Naive thymus-derived CD4-positive, alpha-beta T cell (primary cell): ENCODE results near the gene VPS26A. TPM values are rescaled to one million over a fixed set of nuclear protein-coding genes. Genes with fewer than 3 reads are reported as not detected.

Experiments used
- ATAC-seq: fragments of 150-1000 bp; cut with Tn5 transposase; 2 replicates; pipeline ENCODE4 v1.10.0; 2021; ENCODE audit warnings: mild to moderate bottlenecking, moderate library complexity
- CTCF ChIA-PET: fragments of 350-600 bp; sonication (Branson Sonifier 250); formaldehyde crosslinking; loops from one replicate; lab custom pipeline; 2021; ENCODE audit warnings: antibody characterized with exemption; lab: Charles Lee
- POLR2A ChIA-PET: fragments of 350-600 bp; sonication (Branson Sonifier 250); formaldehyde crosslinking; loops from one replicate; lab custom pipeline; 2021; ENCODE audit warnings: antibody characterized with exemption, inconsistent platforms; lab: Charles Lee
- DNase-seq, 9 donors: peaks; one replicate each; pipeline versions ENCODE4 v3.0.0 to v3.0.0-alpha.2; 2020 to 2022; ENCODE audit warnings: mixed read lengths in 1 of 9
- H3K27ac ChIP-seq: one replicate; pipeline ENCODE4 v1.7.0; 2013; ENCODE audit warnings: mild to moderate bottlenecking, low read depth, low read length, moderate library complexity
- H3K27me3 ChIP-seq, 2 donors: one replicate each; pipeline ENCODE4 v1.7.0; 2013; ENCODE audit warnings: low read length in 2 of 2, mild to moderate bottlenecking in 2 of 2, moderate library complexity in 2 of 2; ENCODE audit not compliant: control insufficient read depth in 2 of 2, insufficient read depth in 2 of 2
- H3K36me3 ChIP-seq, 3 experiments: 1 replicate in 2 of 3; 2 replicates in 1 of 3; pipeline ENCODE4 v1.7.0; 2013; ENCODE audit warnings: low read length in 3 of 3, mild to moderate bottlenecking in 3 of 3, moderate library complexity in 1 of 3; ENCODE audit not compliant: insufficient read depth in 3 of 3, control insufficient read depth in 2 of 3
- H3K4me1 ChIP-seq, 2 donors: one replicate each; pipeline ENCODE4 v1.7.0; 2013; ENCODE audit warnings: low read length in 2 of 2, mild to moderate bottlenecking in 2 of 2, moderate library complexity in 1 of 2; ENCODE audit not compliant: control insufficient read depth in 2 of 2, insufficient read depth in 2 of 2
- H3K4me3 ChIP-seq: 2 replicates; pipeline ENCODE4 v1.7.0; 2013; ENCODE audit warnings: mild to moderate bottlenecking, low read length
- H3K9me3 ChIP-seq, 3 experiments: 1 replicate in 2 of 3; 2 replicates in 1 of 3; pipeline ENCODE4 v1.7.0; 2013; ENCODE audit warnings: low read length in 3 of 3; ENCODE audit not compliant: control insufficient read depth in 2 of 3
- H3K27ac Mint-ChIP-seq, 9 donors: one replicate each; pipeline ENCODE4 v1.8.0; 2020 to 2022; ENCODE audit warnings: mixed read lengths in 9 of 9, mild to moderate bottlenecking in 8 of 9, moderate library complexity in 5 of 9, inconsistent platforms in 2 of 9
- H3K27me3 Mint-ChIP-seq, 5 donors: one replicate each; pipeline ENCODE4 v1.8.0; 2021 to 2022; ENCODE audit warnings: mixed read lengths in 5 of 5, mild to moderate bottlenecking in 1 of 5
- H3K36me3 Mint-ChIP-seq, 5 donors: one replicate each; pipeline ENCODE4 v1.8.0; 2020 to 2022; ENCODE audit warnings: mixed read lengths in 5 of 5, mild to moderate bottlenecking in 3 of 5, inconsistent platforms in 1 of 5
- H3K4me1 Mint-ChIP-seq, 7 donors: one replicate each; pipeline ENCODE4 v1.8.0; 2020 to 2022; ENCODE audit warnings: mixed read lengths in 7 of 7, mild to moderate bottlenecking in 3 of 7, inconsistent platforms in 1 of 7
- H3K4me3 Mint-ChIP-seq, 10 donors: one replicate each; pipeline ENCODE4 v1.8.0; 2020 to 2022; ENCODE audit warnings: mild to moderate bottlenecking in 10 of 10, mixed read lengths in 10 of 10, moderate library complexity in 6 of 10, inconsistent platforms in 2 of 10
- H3K9me3 Mint-ChIP-seq, 11 donors: one replicate each; pipeline ENCODE4 v1.8.0; 2020 to 2022; ENCODE audit warnings: mixed read lengths in 11 of 11, mild to moderate bottlenecking in 4 of 11, inconsistent platforms in 1 of 11, moderate library complexity in 1 of 11
- intact Hi-C, 2 donors: fragments of 100-400 bp; cut with micrococcal nuclease; formaldehyde crosslinking; loops; one replicate each; pipeline ENCODE4 v1.15.1; 2023
- polyA plus RNA-seq, 2 donors: library from polyadenylated mRNA; unstranded; fragments of 300-500 nt; fragmentation: Illumina TruSeq; gene quantifications; one replicate each; pipeline ENCODE4 v1.2.3, GENCODE V29; 2021
- total RNA-seq, 6 experiments: library from RNA in 5 of 6; stranded (reverse) in 5 of 6; gene quantifications; 1 replicate in 5 of 6; 2 replicates in 1 of 6; pipeline ENCODE4 v1.2.3 and lab custom pipeline; 2021 to 2026

Gene VPS26A
- 10 to 100 TPM; 25.5 to 35.0 (median 29.5) TPM for total RNA-seq
- polyA plus RNA-seq: 10 to 100 TPM; 27.4 to 29.1 TPM
- total RNA-seq (lab: John Stamatoyannopoulos, UW): 16.4 reads per million, percentile 46 among the genes with 10 or more reads in this experiment

DNA sequence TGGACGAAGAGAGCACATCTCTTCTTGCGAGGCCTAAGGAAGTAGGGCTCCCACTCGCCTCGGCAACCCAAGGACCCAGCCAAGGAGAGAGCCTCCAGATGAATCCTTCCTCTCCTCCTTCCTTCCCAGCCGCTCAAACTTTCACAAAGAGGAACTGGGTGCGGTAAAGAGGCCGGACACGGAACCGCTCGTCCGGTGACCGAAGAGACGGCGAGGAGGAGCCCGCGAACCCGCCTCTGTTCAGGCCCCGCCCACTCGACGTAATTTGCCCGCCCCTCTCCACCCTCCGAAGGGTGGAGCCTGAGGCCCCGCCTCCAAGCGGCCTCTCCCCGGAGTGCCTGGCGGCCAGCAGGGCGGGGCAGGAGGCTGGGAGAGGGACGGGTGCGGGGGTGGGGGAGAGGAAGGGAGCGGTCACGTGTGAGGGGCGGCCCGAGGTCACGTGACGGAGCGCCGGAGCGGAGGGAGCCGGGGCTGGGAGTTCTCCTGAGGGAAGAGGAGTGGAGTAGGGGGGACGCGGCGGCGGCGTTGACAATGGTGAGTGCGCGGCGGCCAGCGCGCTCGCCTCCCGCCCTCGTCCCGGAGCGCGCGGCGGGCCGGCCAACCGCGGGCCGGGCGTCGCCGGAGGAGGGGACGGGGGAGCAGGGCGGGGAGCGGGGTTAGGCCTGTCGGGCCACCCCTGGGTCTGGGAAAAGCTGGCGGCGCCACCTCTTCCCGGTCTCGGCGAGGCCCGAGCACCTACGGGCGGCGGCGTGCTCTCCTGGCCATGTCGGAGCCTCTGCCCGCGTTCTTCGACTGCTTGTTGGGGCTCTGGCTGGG lies at the start of gene VPS26A:
VPS26A (plus strand) TSS at position 432 of the 816 bp plus-strand sequence; CDS start at position 532, 100 bp downstream.
- DNase-seq (peak; percentile 97 to 100 (median 99)), ATAC-seq (peak; percentile 99)
- Mint-ChIP-seq H3K36me3 (peaks cover 0 to 2% (median 0%) of the 10 kb centered on the region in 5 donors), H3K4me3 (peak within 1 kb of the TSS; percentile 93 to 99 (median 96)), H3K27me3 (no peaks in the 10 kb centered on the region), H3K4me1 (peaks cover 5 to 37% (median 35%) of the 10 kb centered on the region in 7 donors), H3K27ac (peak within 1 kb of the TSS; percentile 92 to 98 (median 97)), H3K9me3 (no peaks in the 10 kb centered on the region)
- Histone ChIP-seq H3K4me1 (peaks cover 8 to 16% of the 10 kb centered on the region in 2 donors), H3K36me3 (no peaks in the 10 kb centered on the region), H3K9me3 (no peaks in the 10 kb centered on the region), H3K27ac (peak within 1 kb of the TSS; percentile 94), H3K27me3 (no peaks in the 10 kb centered on the region), H3K4me3 (peak within 1 kb of the TSS; percentile 85)
- intact Hi-C loops: loop anchor here (1.0 to 10.0 kb wide), 23 partner anchors 8 to 1362 kb away; partner anchors contain the start of genes DDX21 (in 2 of the 2), DDX50 (in 2 of the 2), HNRNPH3 (in 2 of the 2) and KIFBP (in 2 of the 2)
- POLR2A ChIA-PET: interaction anchor here (0.6 to 1.6 kb wide), 10 partner anchors 9 to 508 kb away, joined by 3 to 5 read pairs (median 4); partner anchors contain the start of genes DDX21, SRGN and SUPV3L1
- CTCF ChIA-PET: interaction anchor here (0.5 to 1.1 kb wide), 2 partner anchors 122 to 135 kb away, joined by 4 to 5 read pairs; partner anchors contain the start of gene KIFBP

DNA sequence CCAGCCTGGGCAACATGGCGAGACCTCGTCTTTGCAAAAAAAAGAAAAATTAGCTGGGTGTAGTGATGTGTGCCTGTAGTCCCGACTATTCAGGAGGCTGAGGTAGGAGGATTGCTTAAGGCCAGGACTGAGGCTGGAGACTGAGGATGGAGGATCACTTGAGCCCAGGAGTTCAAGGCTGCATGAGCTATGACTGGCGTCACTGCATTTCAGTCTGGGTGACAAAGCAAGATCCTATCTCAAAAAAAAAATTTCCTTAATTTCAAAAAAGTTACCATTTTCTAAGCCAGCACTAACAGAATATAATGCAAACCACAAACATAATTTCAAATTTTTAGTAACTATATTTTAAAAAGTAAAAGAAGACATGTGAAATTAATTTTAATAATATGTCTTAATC lies 49.4 kb upstream of the VPS26A start:
- no peak overlapping the region for H3K27ac Mint-ChIP-seq

DNA sequence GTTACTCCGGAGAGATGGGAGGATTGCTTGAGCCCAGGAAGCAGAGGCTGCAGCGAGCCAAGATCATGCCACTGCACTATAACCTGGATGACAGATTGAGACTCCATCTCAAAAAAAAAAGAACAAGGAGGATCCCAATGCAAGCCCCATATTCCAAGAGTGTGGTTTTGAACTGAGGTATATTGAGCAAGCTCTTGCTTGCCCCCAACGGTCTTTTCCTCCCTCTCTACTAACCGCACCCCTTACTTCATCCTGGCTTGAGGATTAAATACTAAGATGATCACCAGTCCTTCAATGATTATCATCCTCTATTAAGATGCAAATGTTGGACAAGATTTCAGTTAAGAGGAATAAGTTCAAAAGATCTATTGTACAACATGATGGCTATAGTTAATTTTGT lies 48.5 kb upstream of the VPS26A start:
- Mint-ChIP-seq H3K4me1 (peaks cover 0 to 16% (median 8%) of the 10 kb centered on the region in 7 donors), H3K36me3 (no peaks in the 10 kb centered on the region), H3K4me3 (no peak overlapping the region), H3K27me3 (no peaks in the 10 kb centered on the region), H3K9me3 (no peaks in the 10 kb centered on the region), H3K27ac (no peak overlapping the region)
- Histone ChIP-seq H3K27me3 (no peaks in the 10 kb centered on the region), H3K36me3 (no peaks in the 10 kb centered on the region), H3K9me3 (no peaks in the 10 kb centered on the region), H3K4me1 (no peaks in the 10 kb centered on the region), H3K27ac (no peak overlapping the region), H3K4me3 (no peak overlapping the region)
- DNase-seq (no peak), ATAC-seq (no peak)
- POLR2A ChIA-PET: no interaction called here
- intact Hi-C loops: no loop called here
- CTCF ChIA-PET: no interaction called here

More for the DNA sequence above, 49.4 kb upstream of the VPS26A start:
- no peaks in the 10 kb centered on the region for H3K27me3 Mint-ChIP-seq
- H3K4me3 ChIP-seq: no peak overlapping the region
- POLR2A ChIA-PET: no interaction called here
- H3K36me3 Mint-ChIP-seq: no peaks in the 10 kb centered on the region
- H3K4me3 Mint-ChIP-seq: no peak overlapping the region
- no peaks in the 10 kb centered on the region for H3K4me1 ChIP-seq
- peaks cover 0 to 15% (median 8%) of the 10 kb centered on the region in 7 donors for H3K4me1 Mint-ChIP-seq
- H3K36me3 ChIP-seq: no peaks in the 10 kb centered on the region
- ATAC-seq: no peak
- CTCF ChIA-PET: no interaction called here
- H3K27ac ChIP-seq: no peak overlapping the region
- DNase-seq: no peak
- H3K9me3 ChIP-seq: no peaks in the 10 kb centered on the region
- H3K9me3 Mint-ChIP-seq: no peaks in the 10 kb centered on the region
- H3K27me3 ChIP-seq: no peaks in the 10 kb centered on the region
- intact Hi-C loops: no loop called here

DNA sequence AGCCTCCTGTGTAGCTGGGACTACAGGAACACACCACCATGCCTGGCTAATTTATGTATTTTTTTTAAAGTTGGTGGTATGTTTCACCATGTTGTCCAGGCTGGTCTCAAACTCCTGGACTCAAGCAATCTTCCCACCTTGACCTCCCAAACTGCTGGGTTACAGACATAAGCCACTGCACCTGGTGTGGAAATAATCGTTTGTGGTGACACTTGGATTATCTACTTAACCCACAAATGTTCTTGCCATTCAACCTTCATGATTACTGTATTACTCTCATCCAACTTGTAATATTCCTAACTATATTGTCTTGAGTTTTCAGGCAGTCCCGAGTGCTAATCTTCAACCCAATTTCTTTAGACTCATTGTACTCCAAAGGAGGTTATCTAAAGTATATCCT lies 45.7 kb upstream of the VPS26A start:
- DNase-seq (no peak), ATAC-seq (no peak)
- H3K9me3 Mint-ChIP-seq: no peaks in the 10 kb centered on the region
- no peaks in the 10 kb centered on the region for H3K27me3 Mint-ChIP-seq
- ChIA-PET POLR2A (no interaction called here), CTCF (no interaction called here)
- no peak overlapping the region for H3K4me3 Mint-ChIP-seq
- no peaks in the 10 kb centered on the region for H3K36me3 Mint-ChIP-seq
- H3K9me3 ChIP-seq: no peaks in the 10 kb centered on the region
- peaks cover 0 to 11% (median 1%) of the 10 kb centered on the region in 7 donors for H3K4me1 Mint-ChIP-seq
- intact Hi-C loops: no loop called here
- H3K27me3 ChIP-seq: no peaks in the 10 kb centered on the region
- no peak overlapping the region for H3K4me3 ChIP-seq
- H3K4me1 ChIP-seq: no peaks in the 10 kb centered on the region
- no peak overlapping the region for H3K27ac ChIP-seq
- H3K27ac Mint-ChIP-seq: peak overlapping the region in 1 of 9 donors; percentile 22
- no peaks in the 10 kb centered on the region for H3K36me3 ChIP-seq

DNA sequence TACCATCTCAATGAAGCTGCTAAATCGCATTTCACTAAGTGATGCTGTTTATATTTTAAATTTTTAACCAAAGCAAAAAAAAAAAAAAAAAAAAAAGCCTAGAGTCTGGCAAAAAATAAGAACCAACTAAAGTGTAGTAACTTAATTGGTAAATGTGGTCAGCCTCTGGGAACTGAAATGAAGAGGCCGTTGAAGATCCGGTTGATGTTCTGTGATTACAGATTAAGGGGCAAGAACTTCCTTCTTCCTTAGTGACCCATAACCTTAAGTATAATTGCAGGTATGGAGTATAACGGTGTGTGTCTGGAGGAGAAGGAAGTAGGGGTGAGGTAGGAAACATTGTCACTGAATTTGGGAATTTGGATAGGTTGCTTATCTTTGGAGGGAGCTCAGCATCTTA lies 43.8 kb upstream of the VPS26A start:
- H3K4me3 ChIP-seq: no peak overlapping the region
- H3K27ac Mint-ChIP-seq: peak overlapping the region in 3 of 9 donors; percentile 1 to 32 (median 2)
- DNase-seq (no peak), ATAC-seq (peak; percentile 41)
- no peaks in the 10 kb centered on the region for H3K36me3 ChIP-seq
- no peaks in the 10 kb centered on the region for H3K36me3 Mint-ChIP-seq
- ChIA-PET CTCF (interaction anchor here (0.9 to 1.5 kb wide), 3 partner anchors 12 to 32 kb away, joined by 3 to 6 read pairs (median 5); no protein-coding TSS in a partner anchor), POLR2A (interaction anchor here (1.2 kb wide), 1 partner anchor 8 kb away, joined by 3 read pairs; the partner anchor contains the start of gene SRGN)
- intact Hi-C loops: no loop called here
- no peaks in the 10 kb centered on the region for H3K4me1 ChIP-seq
- H3K4me3 Mint-ChIP-seq: no peak overlapping the region
- H3K27me3 ChIP-seq: no peaks in the 10 kb centered on the region
- no peak overlapping the region for H3K27ac ChIP-seq
- no peaks in the 10 kb centered on the region for H3K9me3 ChIP-seq
- H3K4me1 Mint-ChIP-seq: peaks cover 2 to 5% (median 3%) of the 10 kb centered on the region in 7 donors
- H3K27me3 Mint-ChIP-seq: no peaks in the 10 kb centered on the region
- H3K9me3 Mint-ChIP-seq: no peaks in the 10 kb centered on the region

DNA sequence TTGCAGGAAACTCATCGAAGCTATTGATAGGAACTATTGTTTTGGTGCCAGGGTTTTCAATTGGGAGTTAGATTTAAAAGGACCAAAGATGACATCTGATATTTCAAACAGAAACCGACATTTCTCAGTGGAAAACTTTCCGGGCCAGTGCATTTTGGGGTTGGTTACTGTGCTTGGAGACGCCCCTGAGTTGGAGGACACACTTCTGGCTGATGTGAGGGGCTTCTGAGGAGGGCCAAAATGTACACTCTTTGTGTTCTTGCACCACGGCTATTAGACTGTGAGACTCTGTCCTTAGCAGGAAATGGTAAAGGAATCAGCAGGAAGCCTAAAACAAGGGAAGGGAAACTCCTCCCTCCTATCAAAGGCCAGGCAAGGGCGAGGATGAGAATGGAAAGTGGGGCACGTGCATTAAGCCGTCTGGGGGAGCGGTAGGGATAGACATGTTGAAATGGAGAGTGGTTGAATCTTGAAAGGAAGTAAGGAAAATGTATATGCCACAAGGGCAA lies 37.9 kb upstream of the VPS26A start:
- ChIA-PET POLR2A (interaction anchor here (0.5 to 1.0 kb wide), 3 partner anchors 24 to 558 kb away, joined by 3 to 4 read pairs (median 3); no protein-coding TSS in a partner anchor), CTCF (no interaction called here)
- H3K36me3 Mint-ChIP-seq: peaks cover 0 to 19% (median 0%) of the 10 kb centered on the region in 5 donors
- ATAC-seq: no peak
- peaks cover 13 to 30% of the 10 kb centered on the region in 2 donors for H3K4me1 ChIP-seq
- peak overlapping the region; percentile 60 to 90 (median 80) for H3K4me3 Mint-ChIP-seq
- intact Hi-C loops: loop anchor here in 1 of 2 donors (2.0 kb wide), 1 partner anchor 753 kb away; the partner anchor contains the start of genes HNRNPH3 and PBLD
- no peaks in the 10 kb centered on the region for H3K9me3 ChIP-seq
- H3K27me3 Mint-ChIP-seq: no peaks in the 10 kb centered on the region
- H3K4me1 Mint-ChIP-seq: peaks cover 25 to 52% (median 46%) of the 10 kb centered on the region in 7 donors
- no peaks in the 10 kb centered on the region for H3K36me3 ChIP-seq
- DNase-seq: no peak
- no peak overlapping the region for H3K4me3 ChIP-seq
- peak overlapping the region; percentile 80 to 99 (median 94) for H3K27ac Mint-ChIP-seq
- H3K9me3 Mint-ChIP-seq: no peaks in the 10 kb centered on the region
- no peaks in the 10 kb centered on the region for H3K27me3 ChIP-seq
- H3K27ac ChIP-seq: peak overlapping the region; percentile 24
